GM21447 (cell line): ENCODE results near the gene EMILIN2.
"Not testable (repeated sequence)": the region's sequence is repeated elsewhere in the genome, so short reads cannot be mapped to it uniquely, and the experiment has no call there.

Source experiments
- ATAC-seq: cut with Tn5 transposase; IDR thresholded peaks from one replicate; pipeline ENCODE4 v1.9.1; 2021; ENCODE audit not compliant: unreplicated experiment

The EMILIN2 gene

DNA sequence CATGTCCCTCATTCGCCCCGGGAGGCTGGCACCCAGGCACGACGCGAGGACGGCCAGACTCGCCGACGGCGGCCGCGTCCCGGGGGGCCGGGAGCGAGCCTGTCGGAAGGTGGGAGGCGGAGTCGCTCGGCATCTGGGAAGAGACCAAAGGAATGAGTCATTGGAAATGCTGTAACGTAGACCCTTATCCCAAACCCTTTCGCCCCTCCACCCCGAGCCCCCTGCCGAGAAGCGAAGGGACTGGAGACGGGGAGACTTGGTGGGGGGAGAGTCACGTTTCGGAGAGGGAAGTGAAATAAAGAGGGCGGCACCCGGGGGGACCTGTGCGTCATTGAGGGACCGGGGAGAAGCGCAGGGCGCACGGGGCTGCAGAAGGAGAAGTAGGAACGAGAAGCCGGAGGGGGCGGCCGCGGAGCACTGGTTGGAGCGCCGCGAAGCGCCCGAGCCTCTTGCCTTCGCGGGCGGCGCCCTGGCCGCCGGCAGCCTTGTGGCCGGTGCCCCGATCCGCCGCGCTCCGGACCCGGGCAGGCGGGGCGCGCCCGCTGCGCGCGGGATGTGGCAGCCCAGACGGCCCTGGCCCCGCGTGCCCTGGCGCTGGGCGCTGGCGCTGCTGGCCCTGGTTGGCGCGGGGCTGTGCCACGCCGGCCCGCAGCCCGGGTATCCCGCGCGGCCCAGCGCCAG is at the start of gene EMILIN2:
TSS of gene EMILIN2 (plus strand) at position 371 of the 681 bp plus-strand sequence. CDS start at position 554, 183 bp downstream.
- peak; percentile 43 for ATAC-seq

DNA sequence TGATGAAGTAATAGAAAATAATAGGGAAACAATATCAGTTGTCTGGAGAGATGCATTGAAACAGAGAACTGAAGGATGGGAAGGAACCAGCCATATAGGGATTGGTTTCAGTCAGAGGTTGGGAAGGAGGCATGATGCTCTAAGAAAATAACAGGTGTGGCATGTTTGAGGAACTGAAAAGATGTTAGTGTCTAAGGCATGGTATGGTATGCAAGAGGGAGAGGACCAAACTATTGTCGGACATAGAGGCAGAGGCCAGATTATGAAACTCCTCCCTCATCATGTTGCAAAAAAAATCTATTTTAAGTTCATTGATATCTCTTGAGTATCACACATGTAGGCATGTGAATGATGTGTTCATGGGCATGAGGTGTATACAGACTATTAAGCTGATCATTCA is 48.9 kb upstream of the EMILIN2 start:
- ATAC-seq, result no peak

DNA sequence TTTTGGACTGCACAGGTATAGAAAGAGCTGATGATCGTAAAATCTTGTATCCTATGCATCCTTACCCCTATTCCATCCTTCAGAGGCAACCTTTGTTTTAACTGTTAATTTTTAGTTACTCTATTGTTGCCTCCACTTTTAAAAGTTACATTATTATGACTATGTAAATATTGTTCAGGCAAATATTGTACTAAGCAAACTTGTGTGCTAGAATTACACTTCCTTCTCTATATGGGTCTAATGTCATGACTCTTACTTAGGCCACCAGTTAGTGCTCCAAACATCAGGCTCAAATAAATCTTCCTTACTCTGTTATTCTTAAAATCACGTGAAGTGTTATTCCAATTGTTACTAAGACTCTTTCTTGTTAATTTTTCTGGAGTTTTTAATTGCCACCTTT is 47.4 kb upstream of the EMILIN2 start:
- no peak for ATAC-seq

DNA sequence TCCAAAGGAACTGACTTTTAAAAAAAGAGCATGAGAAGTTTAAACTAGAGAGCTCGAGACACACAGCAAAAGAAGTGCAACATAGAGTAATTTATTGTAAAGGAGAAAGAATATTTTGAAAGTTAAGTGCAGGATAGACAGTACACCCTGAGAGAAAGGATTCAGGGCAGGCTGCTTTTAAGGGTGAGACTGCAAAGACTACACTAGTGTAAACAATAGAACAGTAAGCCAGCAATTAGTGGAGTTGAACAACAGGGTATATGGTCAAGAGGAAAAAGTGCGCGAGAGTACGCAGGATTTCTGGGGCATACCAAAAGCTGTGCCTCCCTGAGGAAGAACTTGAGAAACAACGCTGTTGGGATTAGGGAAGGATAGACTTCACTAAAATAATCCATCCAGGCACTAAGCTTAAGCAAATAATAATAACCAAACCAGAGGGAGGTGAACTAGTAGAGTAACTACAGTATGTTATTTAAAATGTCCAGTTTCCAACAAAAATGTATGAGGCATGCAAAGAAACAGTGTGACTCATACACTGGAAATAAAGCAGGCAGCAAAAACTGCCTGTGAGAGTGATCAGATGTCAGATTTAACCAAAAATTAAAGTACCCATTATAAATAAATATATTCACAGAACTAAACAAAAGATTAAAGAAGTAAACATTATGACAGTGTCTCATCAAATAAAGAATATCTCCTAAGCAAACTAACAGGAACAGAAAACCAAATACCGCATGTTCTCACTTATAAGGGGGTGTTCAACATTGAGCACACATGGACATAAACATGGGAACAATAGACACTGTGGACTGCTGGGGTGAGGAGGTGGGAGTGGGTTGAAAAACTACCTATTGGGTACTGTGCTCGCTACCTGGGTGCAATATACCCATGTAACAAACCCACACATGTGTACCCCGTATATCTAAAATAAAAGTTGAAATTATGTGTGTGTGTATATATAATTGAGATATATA is 40.5 kb upstream of the EMILIN2 start:
- no peak for ATAC-seq

- ATAC-seq, result not testable (repeated sequence)
Measured at GRCh38 chr18:2808640-2809039, 38.2 kb upstream of the EMILIN2 start.

DNA sequence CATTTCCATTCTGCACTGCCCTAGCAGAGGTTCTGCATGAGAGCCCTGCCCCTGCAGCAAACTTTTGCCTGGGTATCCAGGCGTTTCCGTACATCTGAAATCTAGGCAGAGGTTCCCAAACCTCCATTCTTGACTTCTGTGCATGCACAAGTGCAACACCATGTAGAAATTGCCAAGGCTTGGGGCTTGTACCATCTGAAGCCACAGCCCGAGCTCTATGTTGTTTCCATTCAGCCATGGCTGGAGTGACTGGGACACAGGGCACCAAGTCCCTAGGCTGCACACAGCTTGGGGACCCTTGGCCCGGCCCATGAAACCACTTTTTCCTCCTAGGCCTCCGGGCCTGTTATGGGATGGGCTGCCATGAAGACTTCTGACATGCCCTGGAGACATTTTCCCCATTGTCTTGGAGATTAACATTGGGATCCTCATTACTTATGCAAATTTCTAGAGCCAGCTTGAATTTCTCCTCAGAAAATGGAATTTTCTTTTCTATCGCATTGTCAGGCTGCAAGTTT is 37.1 kb upstream of the EMILIN2 start:
- not testable (repeated sequence) for ATAC-seq

GRCh38 chr18:2811416-2811815 is 35.4 kb upstream of the EMILIN2 start:
- ATAC-seq, result no peak

GRCh38 chr18:2814928-2815327 is 31.9 kb upstream of the EMILIN2 start:
- ATAC-seq, result no peak

GRCh38 chr18:2818281-2818680 is 28.5 kb upstream of the EMILIN2 start:
- ATAC-seq, result no peak

GRCh38 chr18:2821695-2822094 is 25.1 kb upstream of the EMILIN2 start:
- no peak for ATAC-seq

- no peak for ATAC-seq
Measured at GRCh38 chr18:2822213-2822921, 24.4 kb upstream of the EMILIN2 start.

DNA sequence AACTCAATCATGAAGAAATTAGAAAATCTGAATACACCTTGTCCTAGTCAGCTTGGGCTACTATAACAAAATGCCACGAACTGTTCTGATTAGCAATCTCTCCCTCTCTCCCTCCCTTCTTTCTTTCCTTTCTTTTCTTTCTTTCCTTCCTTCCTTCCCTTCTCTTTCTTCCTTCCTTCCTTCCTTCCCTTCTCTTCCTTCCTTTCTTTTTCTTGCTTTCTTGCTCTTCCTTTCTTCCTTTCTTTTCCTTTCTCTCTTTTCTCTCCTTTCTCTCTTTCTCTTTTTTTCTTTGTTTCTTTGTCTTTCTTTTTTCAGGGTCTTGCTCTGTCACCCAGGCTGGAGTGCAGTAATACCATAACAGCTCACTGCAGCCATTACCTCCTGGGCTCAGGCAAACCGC is 23.6 kb upstream of the EMILIN2 start:
- ATAC-seq, result no peak

GRCh38 chr18:2823966-2824365 is 22.8 kb upstream of the EMILIN2 start:
- no peak for ATAC-seq

DNA sequence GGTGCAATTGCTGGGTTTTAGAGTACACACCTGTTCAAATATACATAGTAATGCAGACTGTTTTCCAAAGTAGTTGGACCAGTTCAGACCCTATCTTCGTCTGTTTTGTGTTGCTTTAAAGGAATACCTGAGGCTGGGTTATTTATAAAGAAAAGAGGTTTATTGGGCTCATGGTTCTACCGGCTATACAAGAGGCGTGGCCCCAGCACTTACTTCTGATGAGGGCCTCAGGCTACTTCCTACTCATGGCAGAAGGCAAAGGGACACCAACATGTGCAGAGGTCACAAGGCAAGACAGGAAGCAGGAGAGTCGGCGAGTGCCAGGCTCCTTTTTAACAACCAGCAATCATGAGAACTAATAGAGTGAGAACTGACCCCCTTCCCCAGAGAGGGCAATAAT is 21.9 kb upstream of the EMILIN2 start:
- no peak for ATAC-seq

DNA sequence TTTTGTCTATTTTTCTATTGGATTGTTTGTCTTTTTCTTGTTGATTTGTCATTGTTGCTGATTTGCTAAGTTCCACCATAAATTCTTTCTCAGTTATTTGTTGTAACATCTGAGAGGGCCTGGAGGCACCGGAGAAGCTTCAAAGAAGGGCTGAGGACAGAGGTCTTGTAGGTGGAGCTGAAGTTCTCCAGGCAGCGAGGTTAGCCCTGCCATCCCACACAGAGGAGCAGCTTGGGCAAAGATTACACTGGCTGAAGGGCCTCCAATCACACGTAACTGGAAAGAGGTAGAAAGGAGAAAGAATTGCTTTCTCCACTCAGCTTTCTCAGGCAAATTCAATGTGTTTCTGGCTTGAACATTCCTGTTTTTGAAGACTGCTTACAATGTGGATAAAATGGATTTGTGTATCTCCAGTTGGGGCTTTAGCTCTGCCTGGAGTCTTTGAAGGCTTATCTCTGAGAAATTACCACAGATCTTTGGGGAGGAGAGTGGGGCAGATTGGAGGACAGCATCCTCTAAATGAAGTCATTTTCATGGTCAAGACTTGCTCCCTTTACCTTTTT is 21.1 kb upstream of the EMILIN2 start:
- ATAC-seq, result no peak

DNA sequence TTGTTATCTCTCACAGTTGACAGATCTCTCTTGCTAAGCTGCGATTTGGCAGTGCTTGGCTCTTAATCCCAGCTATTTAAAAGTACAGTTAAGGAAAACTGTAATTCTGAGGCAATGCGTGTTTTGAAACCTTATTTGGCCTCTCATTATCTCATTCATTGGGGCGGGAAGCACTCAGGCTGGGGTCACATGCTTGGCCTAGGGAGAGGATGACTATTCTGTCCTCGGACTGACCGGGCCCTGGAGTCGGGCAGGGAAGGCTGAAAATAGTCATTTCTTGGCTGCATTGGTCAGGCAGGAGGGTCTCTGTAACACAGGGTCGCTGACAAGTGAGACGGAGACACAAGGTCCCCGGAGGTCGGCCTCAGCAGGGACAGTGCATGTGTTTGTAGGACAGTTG is 20.2 kb upstream of the EMILIN2 start:
- no peak for ATAC-seq

- no peak for ATAC-seq
Measured at GRCh38 chr18:2827061-2827460, 19.7 kb upstream of the EMILIN2 start.

GRCh38 chr18:2836118-2836517 is 10.7 kb upstream of the EMILIN2 start:
- not testable (repeated sequence) for ATAC-seq

- not testable (repeated sequence) for ATAC-seq
Measured at GRCh38 chr18:2837290-2837689, 9.5 kb upstream of the EMILIN2 start.

- ATAC-seq, result no peak
Measured at GRCh38 chr18:2839202-2839601, 7.6 kb upstream of the EMILIN2 start.

- ATAC-seq, result no peak
Measured at GRCh38 chr18:2840521-2840920, 6.3 kb upstream of the EMILIN2 start.
